Measurements from ENCODE around the gene GARIN3.

Gene GARIN3

DNA sequence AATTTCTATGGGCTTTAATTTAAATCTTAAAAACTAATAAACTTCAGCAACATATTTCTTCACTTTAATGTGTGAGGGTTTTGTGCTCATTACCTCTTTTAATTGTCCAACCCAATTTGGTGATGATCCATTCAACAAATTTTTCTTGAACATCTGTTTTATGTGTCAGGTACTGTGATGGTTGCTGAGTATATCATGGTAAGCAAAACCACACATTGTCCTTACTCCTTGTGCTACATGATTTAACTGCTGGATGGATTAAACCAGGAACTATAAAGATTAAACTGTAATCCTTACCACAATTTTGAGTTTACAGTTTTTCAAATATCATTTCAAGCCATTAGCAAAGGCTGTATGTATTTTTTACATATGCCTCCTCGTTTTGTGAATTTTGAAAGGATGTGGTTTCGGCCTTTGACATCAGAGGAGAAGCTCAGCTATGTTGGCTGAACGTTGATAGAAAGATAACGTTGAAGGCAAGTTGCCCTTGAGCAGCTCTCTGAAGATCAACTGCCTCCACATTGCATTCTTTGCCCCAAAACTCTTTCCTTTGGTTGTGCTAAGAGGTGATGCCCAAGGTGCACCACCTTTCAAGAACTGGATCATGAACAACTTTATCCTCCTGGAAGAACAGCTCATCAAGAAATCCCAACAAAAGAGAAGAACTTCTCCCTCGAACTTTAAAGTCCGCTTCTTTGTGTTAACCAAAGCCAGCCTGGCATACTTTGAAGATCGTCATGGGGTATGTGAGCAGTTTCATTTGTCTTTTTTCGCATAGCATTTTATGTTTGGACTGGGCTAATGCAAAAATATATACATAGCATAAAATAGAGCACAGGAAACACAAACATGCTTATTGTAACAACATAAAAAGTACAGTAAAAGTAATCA lies 14.6 kb upstream of the GARIN3 start, which contains the start of gene ITK:
Gene ITK (plus strand): TSS at position 467 of the 891 bp plus-strand sequence. CDS start 138 bp downstream, at position 605.
- Histone ChIP-seq H3K27ac (ENCODE audit: low read length) (no peak within 1 kb of the TSS), H4K20me1 (ENCODE audit: insufficient read depth, low read length) (no peaks in the 10 kb centered on the region), H3K4me3 (ENCODE audit: low read length) (no peak within 1 kb of the TSS), H3F3A (ENCODE audit: insufficient read depth, low read length) (no peaks in the 10 kb centered on the region), H3K27me3 (replicated peaks; ENCODE audit: insufficient read depth, low read length) (no peaks in the 10 kb centered on the region), H2AFZ (ENCODE audit: low read length) (no peak within 1 kb of the TSS), H3K9me2 (replicated peaks; ENCODE audit: insufficient read depth, low read length) (no peaks in the 10 kb centered on the region), H3K79me2 (ENCODE audit: low read length) (no peaks in the 10 kb centered on the region), H3K9me3 (replicated peaks; ENCODE audit: insufficient read depth, low read length) (no peaks in the 10 kb centered on the region), H3K4me1 (ENCODE audit: low read length) (no peaks in the 10 kb centered on the region), H3K36me3 (replicated peaks; ENCODE audit: insufficient read depth, low read length) (no peaks in the 10 kb centered on the region), H3K4me2 (ENCODE audit: low read depth, low read length) (no peak within 1 kb of the TSS), H3K9ac (ENCODE audit: low read length) (no peak within 1 kb of the TSS)
- DNase-seq = no peak
- no peak for TF ChIP-seq EZH2 (optimal IDR thresholded peaks at IDR 0.05; ENCODE audit: low read depth, low read length)
- no peak for TF ChIP-seq EZH2phosphoT487 (IDR thresholded peaks at IDR 0.05; ENCODE audit: low read length)
- TF ChIP-seq, protein P1, sequence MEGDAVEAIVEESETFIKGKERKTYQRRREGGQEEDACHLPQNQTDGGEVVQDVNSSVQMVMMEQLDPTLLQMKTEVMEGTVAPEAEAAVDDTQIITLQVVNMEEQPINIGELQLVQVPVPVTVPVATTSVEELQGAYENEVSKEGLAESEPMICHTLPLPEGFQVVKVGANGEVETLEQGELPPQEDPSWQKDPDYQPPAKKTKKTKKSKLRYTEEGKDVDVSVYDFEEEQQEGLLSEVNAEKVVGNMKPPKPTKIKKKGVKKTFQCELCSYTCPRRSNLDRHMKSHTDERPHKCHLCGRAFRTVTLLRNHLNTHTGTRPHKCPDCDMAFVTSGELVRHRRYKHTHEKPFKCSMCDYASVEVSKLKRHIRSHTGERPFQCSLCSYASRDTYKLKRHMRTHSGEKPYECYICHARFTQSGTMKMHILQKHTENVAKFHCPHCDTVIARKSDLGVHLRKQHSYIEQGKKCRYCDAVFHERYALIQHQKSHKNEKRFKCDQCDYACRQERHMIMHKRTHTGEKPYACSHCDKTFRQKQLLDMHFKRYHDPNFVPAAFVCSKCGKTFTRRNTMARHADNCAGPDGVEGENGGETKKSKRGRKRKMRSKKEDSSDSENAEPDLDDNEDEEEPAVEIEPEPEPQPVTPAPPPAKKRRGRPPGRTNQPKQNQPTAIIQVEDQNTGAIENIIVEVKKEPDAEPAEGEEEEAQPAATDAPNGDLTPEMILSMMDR (IDR thresholded peaks at IDR 0.05; ENCODE audit: low read length) = no peak

DNA sequence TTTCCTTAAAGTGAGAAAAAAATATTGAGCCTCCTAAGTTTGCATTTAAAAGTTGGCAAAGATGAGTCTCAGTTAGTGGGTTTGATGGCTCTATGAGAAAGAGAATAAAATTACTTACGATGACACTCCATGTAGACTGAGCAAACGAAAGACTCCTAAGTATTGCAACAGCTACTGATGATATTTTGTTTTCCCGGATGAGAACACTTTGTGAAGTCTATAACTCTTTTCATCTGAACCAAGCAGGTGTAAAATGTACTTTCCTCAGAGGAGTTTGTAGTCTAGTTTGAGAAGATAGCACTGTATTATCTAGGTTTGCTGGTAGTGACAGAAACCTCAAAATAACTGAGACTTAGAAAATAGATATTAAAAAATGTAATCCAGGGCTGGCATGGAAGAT lies 12.9 kb upstream of the GARIN3 start:
- H3K4me1 ChIP-seq (ENCODE audit: low read length) = no peaks in the 10 kb centered on the region
- DNase-seq = no peak
- H3K4me2 ChIP-seq (ENCODE audit: low read depth, low read length) = no peak overlapping the region
- no peaks in the 10 kb centered on the region for H4K20me1 ChIP-seq (ENCODE audit: insufficient read depth, low read length)
- H3K27me3 ChIP-seq (replicated peaks; ENCODE audit: insufficient read depth, low read length) = no peaks in the 10 kb centered on the region
- no peaks in the 10 kb centered on the region for H3K79me2 ChIP-seq (ENCODE audit: low read length)
- TF ChIP-seq EZH2 (optimal IDR thresholded peaks at IDR 0.05; ENCODE audit: low read depth, low read length) (no peak), EZH2phosphoT487 (IDR thresholded peaks at IDR 0.05; ENCODE audit: low read length) (no peak)
- TF ChIP-seq, protein P1 (IDR thresholded peaks at IDR 0.05; ENCODE audit: low read length) = no peak
- no peak overlapping the region for H3K4me3 ChIP-seq (ENCODE audit: low read length)
- no peaks in the 10 kb centered on the region for H3K9me2 ChIP-seq (replicated peaks; ENCODE audit: insufficient read depth, low read length)
- H3K9me3 ChIP-seq (replicated peaks; ENCODE audit: insufficient read depth, low read length) = no peaks in the 10 kb centered on the region
- H3K36me3 ChIP-seq (replicated peaks; ENCODE audit: insufficient read depth, low read length) = no peaks in the 10 kb centered on the region
- H2AFZ ChIP-seq (ENCODE audit: low read length) = no peak overlapping the region
- H3K27ac ChIP-seq (ENCODE audit: low read length) = no peak overlapping the region
- H3F3A ChIP-seq (ENCODE audit: insufficient read depth, low read length) = no peaks in the 10 kb centered on the region
- H3K9ac ChIP-seq (ENCODE audit: low read length) = no peak overlapping the region

DNA sequence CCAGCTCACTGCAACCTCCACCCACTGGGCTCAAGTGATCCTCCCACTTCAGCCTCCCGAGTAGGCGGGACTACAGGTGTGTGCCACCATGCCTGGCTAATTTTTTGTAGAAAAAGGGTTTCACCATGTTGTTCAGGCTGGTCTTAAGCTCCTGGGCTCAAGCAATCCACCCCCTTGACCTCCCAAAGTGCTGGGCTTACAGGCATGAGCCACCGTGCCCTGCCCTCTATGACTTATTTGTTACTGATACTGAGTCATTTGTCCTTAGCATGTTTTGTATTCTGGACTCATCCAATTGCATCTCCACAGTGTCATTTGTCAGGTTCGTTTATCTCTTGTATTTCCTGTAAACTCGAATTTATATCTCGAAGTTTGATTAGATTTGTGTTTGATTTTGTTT lies 11.9 kb upstream of the GARIN3 start:
- no peak for TF ChIP-seq EZH2phosphoT487 (IDR thresholded peaks at IDR 0.05; ENCODE audit: low read length)
- no peak for TF ChIP-seq EZH2 (optimal IDR thresholded peaks at IDR 0.05; ENCODE audit: low read depth, low read length)
- TF ChIP-seq, protein P1 (IDR thresholded peaks at IDR 0.05; ENCODE audit: low read length) = no peak
- no peak overlapping the region for H2AFZ ChIP-seq (ENCODE audit: low read length)
- no peak overlapping the region for H3K9ac ChIP-seq (ENCODE audit: low read length)
- H3K27ac ChIP-seq (ENCODE audit: low read length) = no peak overlapping the region
- no peaks in the 10 kb centered on the region for H3K36me3 ChIP-seq (replicated peaks; ENCODE audit: insufficient read depth, low read length)
- H3K9me3 ChIP-seq (replicated peaks; ENCODE audit: insufficient read depth, low read length) = no peaks in the 10 kb centered on the region
- H3K9me2 ChIP-seq (replicated peaks; ENCODE audit: insufficient read depth, low read length) = no peaks in the 10 kb centered on the region
- H4K20me1 ChIP-seq (ENCODE audit: insufficient read depth, low read length) = no peaks in the 10 kb centered on the region
- H3F3A ChIP-seq (ENCODE audit: insufficient read depth, low read length) = peaks cover 6% of the 10 kb centered on the region
- H3K4me1 ChIP-seq (ENCODE audit: low read length) = peaks cover 6% of the 10 kb centered on the region; the same call in 1 of the 2 replicates
- no peak for DNase-seq
- no peaks in the 10 kb centered on the region for H3K27me3 ChIP-seq (replicated peaks; ENCODE audit: insufficient read depth, low read length)
- H3K4me3 ChIP-seq (ENCODE audit: low read length) = no peak overlapping the region
- H3K4me2 ChIP-seq (ENCODE audit: low read depth, low read length) = no peak overlapping the region
- H3K79me2 ChIP-seq (ENCODE audit: low read length) = no peaks in the 10 kb centered on the region

All from MM.1S (cell line).